ENCODE measurements around the gene MIPOL1. TPM values are rescaled to one million over a fixed set of nuclear protein-coding genes. Genes with fewer than 3 reads are reported as not detected.

Gene MIPOL1
- total and polyA plus RNA-seq, 2 of the 13 experiments (the other 11 are each of a cell fraction or from before 2014, with no cell fraction given), result 8.6 to 34.2 TPM

- 90% methylated on average over 1 of the region's 1 CpG for WGBS (ENCODE audit: low lambda C conversion rate)
- Histone ChIP-seq H3K4me3 (replicated peaks in 1 of 3; ENCODE audit: insufficient read depth in 1 of 3, low read depth in 2 of 3, low read length in 3 of 3) (no peak overlapping the region), H3K4me2 (ENCODE audit: low read depth, low read length) (no peak overlapping the region), H3K36me3 (replicated peaks in 1 of 2; ENCODE audit: control insufficient read depth in 1 of 2, insufficient read depth in 2 of 2, low read length in 2 of 2) (0 out of 5 replicates have a peak, but pooled peaks cover 0 to 1% of the 10 kb centered on the region in 2 experiments), H3K9ac (ENCODE audit: insufficient read depth, low read depth, low read length) (no peak overlapping the region), H4K20me1 (ENCODE audit: insufficient read depth, low read length) (no peaks in the 10 kb centered on the region), H3K27me3 (ENCODE audit: control insufficient read depth in 1 of 2, insufficient read depth in 2 of 2, low read length in 2 of 2) (no peaks in the 10 kb centered on the region), H3K9me3 (ENCODE audit: low read length) (peaks cover 3% of the 10 kb centered on the region), H3K27ac (ENCODE audit: extremely low read length, insufficient read depth, low read length) (no peak overlapping the region), H2AFZ (ENCODE audit: low read length) (no peak overlapping the region), H3K79me2 (ENCODE audit: insufficient read depth, low read length) (no peaks in the 10 kb centered on the region), H3K4me1 (ENCODE audit: insufficient read depth, low read length) (peaks cover 8% of the 10 kb centered on the region)
- intact Hi-C loops (cut with micrococcal nuclease; ENCODE audit: unreplicated experiment), result no loop called here
- POLR2A ChIA-PET, result no interaction called here
- ATAC-seq (no peak), DNase-seq (ENCODE audit: low spot score) (no peak), FAIRE-seq (no peak)
- CTCF ChIA-PET (ENCODE audit: low intra/inter-chr PET ratio, low total read pairs), result no interaction called here
- no TSS peak for BruUV-seq (replicated peaks)
- in situ Hi-C loops (cut with HindIII; ENCODE audit: extremely low pct_ligation_motif_present, low pct_unique_long_range_greater_than_20kb), result no loop called here
- TF ChIP-seq ZFP62 (CRISPR knock-in tag; IDR thresholded peaks at IDR 0.05) (no peak), CCDC6 (CRISPR knock-in tag; IDR thresholded peaks at IDR 0.05) (no peak), HDAC6 (IDR thresholded peaks at IDR 0.05; ENCODE audit: low read depth, low read length) (0 out of 2 replicates have a peak, but pooled peaks have one; percentile 33)
These were observed 203.4 kb downstream of the MIPOL1 start for GRCh38 chr14:37401093-37401492.

- no peak for FAIRE-seq
- H2AFZ ChIP-seq (ENCODE audit: low read length), result no peak overlapping the region
- no peaks in the 10 kb centered on the region for H3K27me3 ChIP-seq (ENCODE audit: control insufficient read depth in 1 of 2, insufficient read depth in 2 of 2, low read length in 2 of 2)
- intact Hi-C loops (cut with micrococcal nuclease; ENCODE audit: unreplicated experiment) (no loop called here), in situ Hi-C loops (cut with HindIII; ENCODE audit: extremely low pct_ligation_motif_present, low pct_unique_long_range_greater_than_20kb) (no loop called here)
- H3K9me3 ChIP-seq (ENCODE audit: low read length), result no peaks in the 10 kb centered on the region
- no peaks in the 10 kb centered on the region for H3K36me3 ChIP-seq (replicated peaks in 1 of 2; ENCODE audit: control insufficient read depth in 1 of 2, insufficient read depth in 2 of 2, low read length in 2 of 2)
- ChIA-PET CTCF (ENCODE audit: low intra/inter-chr PET ratio, low total read pairs) (no interaction called here), POLR2A (no interaction called here)
- no peak for DNase-seq (ENCODE audit: low spot score)
- H3K4me2 ChIP-seq (ENCODE audit: low read depth, low read length), result no peak overlapping the region
- peaks cover 8% of the 10 kb centered on the region for H3K4me1 ChIP-seq (ENCODE audit: insufficient read depth, low read length)
- H3K79me2 ChIP-seq (ENCODE audit: insufficient read depth, low read length), result no peaks in the 10 kb centered on the region
- no peak overlapping the region for H3K4me3 ChIP-seq (replicated peaks in 1 of 3; ENCODE audit: insufficient read depth in 1 of 3, low read depth in 2 of 3, low read length in 3 of 3)
- H4K20me1 ChIP-seq (ENCODE audit: insufficient read depth, low read length), result no peaks in the 10 kb centered on the region
- no peak overlapping the region for H3K9ac ChIP-seq (ENCODE audit: insufficient read depth, low read depth, low read length)
- ATAC-seq, result no peak
- no peak overlapping the region for H3K27ac ChIP-seq (ENCODE audit: extremely low read length, insufficient read depth, low read length)
- WGBS (ENCODE audit: low lambda C conversion rate), result 93% methylated on average over 1 of the region's 1 CpG
- BruUV-seq (replicated peaks), result no TSS peak
- TF ChIP-seq ZKSCAN5 (CRISPR knock-in tag; IDR thresholded peaks at IDR 0.05), result no peak
- TF ChIP-seq NFKB2 (CRISPR knock-in tag; IDR thresholded peaks at IDR 0.05; ENCODE audit: borderline replicate concordance), result no peak
- no peak for TF ChIP-seq ATM (IDR thresholded peaks at IDR 0.05; ENCODE audit: borderline replicate concordance)
- no peak for TF ChIP-seq ZSCAN9 (CRISPR knock-in tag; IDR thresholded peaks at IDR 0.05; ENCODE audit: borderline replicate concordance)
- no peak for TF ChIP-seq ZNF446 (CRISPR knock-in tag; IDR thresholded peaks at IDR 0.05)
- TF ChIP-seq, protein P1, sequence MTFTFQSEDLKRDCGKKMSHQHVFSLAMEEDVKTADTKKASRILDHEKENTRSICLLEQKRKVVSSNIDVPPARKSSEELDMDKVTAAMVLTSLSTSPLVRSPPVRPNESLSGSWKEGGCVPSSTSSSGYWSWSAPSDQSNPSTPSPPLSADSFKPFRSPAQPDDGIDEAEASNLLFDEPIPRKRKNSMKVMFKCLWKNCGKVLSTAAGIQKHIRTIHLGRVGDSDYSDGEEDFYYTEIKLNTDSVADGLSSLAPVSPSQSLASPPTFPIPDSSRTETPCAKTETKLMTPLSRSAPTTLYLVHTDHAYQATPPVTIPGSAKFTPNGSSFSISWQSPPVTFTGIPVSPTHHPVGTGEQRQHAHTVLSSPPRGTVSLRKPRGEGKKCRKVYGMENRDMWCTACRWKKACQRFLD (CRISPR knock-in tag; IDR thresholded peaks at IDR 0.05; ENCODE audit: borderline replicate concordance), result no peak
- no peak for TF ChIP-seq ZNF780A (CRISPR knock-in tag; IDR thresholded peaks at IDR 0.05)
- TF ChIP-seq ZNF263 (CRISPR knock-in tag; IDR thresholded peaks at IDR 0.05), result no peak
These were observed 205.9 kb downstream of the MIPOL1 start for GRCh38 chr14:37403626-37404025.
